Left lung (tissue), 10 donors: ENCODE data around the gene AMOTL1. TPM values are rescaled to one million over a fixed set of nuclear protein-coding genes. Genes with fewer than 3 reads are reported as not detected.

ENCODE experiments used
- ATAC-seq: fragments of 200-7000 bp; cut with Tn5 transposase; one replicate; pipeline ENCODE4 v1.9.1; 2020; ENCODE audit warnings: moderate library complexity
- DNase-seq, 4 donors: peaks; one replicate each; pipeline ENCODE4 v3.0.0-alpha.2; 2013 to 2020
- H3K27ac ChIP-seq, 2 donors: fragments of 200-600 bp; sonication (generic) in 1 of 2; one replicate each; pipeline versions ENCODE4 v1.5.0 to v1.8.0; 2020 to 2021
- H3K27me3 ChIP-seq, 2 donors: fragments of 200-600 bp; sonication (generic) in 1 of 2; one replicate each; pipeline versions ENCODE4 v1.5.0 to v1.8.0; 2020 to 2021
- H3K36me3 ChIP-seq, 2 donors: fragments of 200-600 bp; sonication (generic) in 1 of 2; one replicate each; pipeline versions ENCODE4 v1.5.0 to v1.8.0; 2020 to 2021
- H3K4me1 ChIP-seq, 2 donors: fragments of 200-600 bp; one replicate each; pipeline ENCODE4 v1.8.0; 2021
- H3K4me3 ChIP-seq, 2 donors: fragments of 200-600 bp; sonication (generic) in 1 of 2; one replicate each; pipeline versions ENCODE4 v1.5.0 to v1.8.0; 2020 to 2021; ENCODE audit warnings: mild to moderate bottlenecking in 1 of 2
- H3K9me3 ChIP-seq, 2 donors: fragments of 200-600 bp; sonication (generic) in 1 of 2; one replicate each; pipeline versions ENCODE4 v1.5.0 to v1.8.0; 2020 to 2021
- CTCF ChIP-seq, 2 donors: fragments of 200-600 bp; sonication (generic) in 1 of 2; IDR thresholded peaks; one replicate each; pipeline versions ENCODE4 v1.5.0 to v1.8.0; 2021; ENCODE audit warnings: antibody characterized with exemption in 2 of 2
- intact Hi-C, 2 donors: fragments of 100-400 bp; cut with DNase I; formaldehyde crosslinking; loops; one replicate each; pipeline versions ENCODE4 v1.11.2 to v1.14.2; 2022
- polyA plus RNA-seq, 6 donors: library from polyadenylated mRNA; unstranded; fragments of 120-200 nt; gene quantifications; one replicate each; pipeline ENCODE4 v1.2.1, GENCODE V29; 2013; ENCODE audit not compliant: insufficient read length in 6 of 6
- total RNA-seq, 2 donors: library from RNA; stranded (reverse); fragmentation: NEBNext Ultra II Directional; extraction: Animal tissue kit (Norgen Biotek cat#: 25700); gene quantifications; one replicate each; pipeline ENCODE4 v1.2.1, GENCODE V29; 2021
- donor health status: DM: no; HTN: yes; CAD: no.
- donor health status: DM: no; HTN: no; CAD: no.

The AMOTL1 gene
- total and polyA plus RNA-seq, 8 donors = 42.7 to 67.9 (median 55.5) TPM

GRCh38 chr11:94866936-94867795 is 99.0 kb downstream of the AMOTL1 start:
- H3K9me3 ChIP-seq = no peaks in the 10 kb centered on the region
- ATAC-seq = no peak
- no peak for TF ChIP-seq CTCF (IDR thresholded peaks at IDR 0.05)
- H3K4me3 ChIP-seq = no peak overlapping the region
- H3K4me1 ChIP-seq = no peaks in the 10 kb centered on the region
- H3K27me3 ChIP-seq = no peaks in the 10 kb centered on the region
- H3K27ac ChIP-seq = no peak overlapping the region
- intact Hi-C loops = no loop called here
- DNase-seq = no peak
- peaks cover 0 to 74% of the 10 kb centered on the region in 2 donors for H3K36me3 ChIP-seq

- Histone ChIP-seq H3K27ac (no peak overlapping the region), H3K36me3 (peaks cover 0 to 87% of the 10 kb centered on the region in 2 donors), H3K9me3 (no peaks in the 10 kb centered on the region), H3K27me3 (no peaks in the 10 kb centered on the region), H3K4me1 (no peaks in the 10 kb centered on the region), H3K4me3 (no peak overlapping the region)
- DNase-seq = no peak
- no peak for ATAC-seq
- intact Hi-C loops = no loop called here
- no peak for TF ChIP-seq CTCF (IDR thresholded peaks at IDR 0.05)
Measured at GRCh38 chr11:94868468-94868867, 100.3 kb downstream of the AMOTL1 start.

- no peak for TF ChIP-seq CTCF (IDR thresholded peaks at IDR 0.05)
- peaks cover 0 to 91% of the 10 kb centered on the region in 2 donors for H3K36me3 ChIP-seq
- H3K4me3 ChIP-seq = no peak overlapping the region
- no peaks in the 10 kb centered on the region for H3K27me3 ChIP-seq
- no peak overlapping the region for H3K27ac ChIP-seq
- DNase-seq = no peak
- no peaks in the 10 kb centered on the region for H3K9me3 ChIP-seq
- intact Hi-C loops = no loop called here
- ATAC-seq = no peak
- no peaks in the 10 kb centered on the region for H3K4me1 ChIP-seq
Measured at GRCh38 chr11:94869186-94869585, 101.0 kb downstream of the AMOTL1 start.

- Histone ChIP-seq H3K4me3 (no peak overlapping the region), H3K4me1 (no peaks in the 10 kb centered on the region), H3K36me3 (peaks cover 0 to 82% of the 10 kb centered on the region in 2 donors), H3K9me3 (no peaks in the 10 kb centered on the region), H3K27me3 (no peaks in the 10 kb centered on the region), H3K27ac (no peak overlapping the region)
- no peak for DNase-seq
- TF ChIP-seq CTCF (IDR thresholded peaks at IDR 0.05) = no peak
- intact Hi-C loops = no loop called here
- no peak for ATAC-seq
Measured at GRCh38 chr11:94870422-94870821, 102.3 kb downstream of the AMOTL1 start.

- DNase-seq (no peak), ATAC-seq (no peak)
- H3K27ac ChIP-seq = no peak overlapping the region
- peaks cover 0 to 69% of the 10 kb centered on the region in 2 donors for H3K36me3 ChIP-seq
- intact Hi-C loops = no loop called here
- H3K4me1 ChIP-seq = peaks cover 0 to 5% of the 10 kb centered on the region in 2 donors
- no peak for TF ChIP-seq CTCF (IDR thresholded peaks at IDR 0.05)
- no peak overlapping the region for H3K4me3 ChIP-seq
- H3K27me3 ChIP-seq = no peaks in the 10 kb centered on the region
- no peaks in the 10 kb centered on the region for H3K9me3 ChIP-seq
Measured at GRCh38 chr11:94871491-94872185, 103.5 kb downstream of the AMOTL1 start.
